GM08714 (cell line): ENCODE data around the gene TMPRSS9.

ENCODE experiments used
- H3K4me3 ChIP-seq: fragments of 200-500 bp; sonication (Bioruptor generic); 2 replicates; pipeline ENCODE4 v1.5.1; 2014; ENCODE audit warnings: mild to moderate bottlenecking, low read length, inconsistent platforms
- ZNF274 ChIP-seq: IDR thresholded peaks from 2 replicates; pipeline ENCODE4 v1.6.1; 2012; ENCODE audit warnings: mild to moderate bottlenecking, low read depth, low read length

TMPRSS9 gene

DNA sequence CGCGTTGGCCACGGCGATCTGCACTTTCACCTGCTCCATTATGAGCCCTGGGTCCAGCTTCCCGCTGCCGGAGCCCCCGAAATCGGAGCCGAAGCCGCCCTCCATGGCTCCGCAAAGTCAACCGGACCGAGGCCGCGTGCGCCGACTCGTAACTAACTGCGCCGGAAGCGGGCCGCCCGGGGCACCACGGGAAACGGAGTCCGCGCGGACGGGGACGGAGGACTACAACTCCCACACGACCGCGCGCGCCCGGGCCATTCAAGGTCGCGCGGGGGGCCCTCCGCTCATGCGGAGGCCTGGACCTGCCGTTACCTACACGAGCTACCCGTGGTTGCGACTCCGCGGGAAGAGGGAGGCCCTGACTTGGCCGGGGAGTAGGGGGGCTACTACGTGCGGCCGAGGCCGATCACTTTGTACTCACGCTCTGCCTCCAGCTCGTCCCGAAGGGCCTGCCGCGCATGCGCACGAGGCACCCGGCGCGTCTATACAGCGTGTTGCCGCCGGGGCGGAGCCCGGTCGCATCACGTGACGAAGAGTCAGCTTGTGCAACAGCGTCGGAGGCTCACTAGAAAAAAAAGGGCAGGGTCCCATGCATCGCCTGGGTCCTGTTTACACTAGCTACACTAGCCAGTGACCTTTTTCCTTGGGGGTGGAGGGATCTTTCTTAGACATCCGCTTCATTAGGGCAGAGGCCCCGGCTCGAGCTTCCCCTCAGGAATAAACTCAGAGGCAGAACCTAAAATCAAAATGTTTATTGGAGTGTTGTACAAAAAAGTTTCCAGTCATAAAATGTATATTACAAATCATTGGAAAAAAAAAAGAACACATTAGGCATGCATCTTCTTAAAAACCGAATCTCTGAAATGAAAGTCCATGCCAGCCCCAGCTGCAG lies 67.6 kb downstream of the TMPRSS9 start, which contains the start of gene TIMM13:
TIMM13 (minus strand) TSS at position 158 of the 892 bp plus-strand sequence; CDS start at position 105, 53 bp downstream.
- TF ChIP-seq ZNF274, result no peak

DNA sequence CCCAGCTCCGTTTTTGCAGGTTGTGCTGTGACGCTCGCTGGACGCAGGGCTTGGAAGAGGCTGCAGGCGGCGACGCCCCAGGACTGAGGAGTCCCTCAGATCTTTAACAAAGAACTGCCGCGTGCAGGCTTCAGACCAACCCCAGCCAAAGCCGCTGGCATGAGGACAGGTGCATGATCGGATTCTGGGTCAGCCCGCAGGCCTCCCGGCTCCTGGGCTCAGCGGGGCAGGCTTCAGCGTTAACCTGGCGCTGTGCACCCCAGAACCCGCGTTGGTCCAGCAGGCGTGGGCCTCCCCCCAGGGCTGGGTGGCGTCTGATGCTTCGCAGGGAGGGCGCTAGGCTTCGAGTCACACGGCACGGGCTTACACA lies 68.2 kb downstream of the TMPRSS9 start:
- TF ChIP-seq ZNF274, result no peak
- no peak overlapping the region for H3K4me3 ChIP-seq

More for the DNA sequence above, 67.6 kb downstream of the TMPRSS9 start, which contains the start of gene TIMM13:
- peak within 1 kb of the TSS; percentile 95 for H3K4me3 ChIP-seq

DNA sequence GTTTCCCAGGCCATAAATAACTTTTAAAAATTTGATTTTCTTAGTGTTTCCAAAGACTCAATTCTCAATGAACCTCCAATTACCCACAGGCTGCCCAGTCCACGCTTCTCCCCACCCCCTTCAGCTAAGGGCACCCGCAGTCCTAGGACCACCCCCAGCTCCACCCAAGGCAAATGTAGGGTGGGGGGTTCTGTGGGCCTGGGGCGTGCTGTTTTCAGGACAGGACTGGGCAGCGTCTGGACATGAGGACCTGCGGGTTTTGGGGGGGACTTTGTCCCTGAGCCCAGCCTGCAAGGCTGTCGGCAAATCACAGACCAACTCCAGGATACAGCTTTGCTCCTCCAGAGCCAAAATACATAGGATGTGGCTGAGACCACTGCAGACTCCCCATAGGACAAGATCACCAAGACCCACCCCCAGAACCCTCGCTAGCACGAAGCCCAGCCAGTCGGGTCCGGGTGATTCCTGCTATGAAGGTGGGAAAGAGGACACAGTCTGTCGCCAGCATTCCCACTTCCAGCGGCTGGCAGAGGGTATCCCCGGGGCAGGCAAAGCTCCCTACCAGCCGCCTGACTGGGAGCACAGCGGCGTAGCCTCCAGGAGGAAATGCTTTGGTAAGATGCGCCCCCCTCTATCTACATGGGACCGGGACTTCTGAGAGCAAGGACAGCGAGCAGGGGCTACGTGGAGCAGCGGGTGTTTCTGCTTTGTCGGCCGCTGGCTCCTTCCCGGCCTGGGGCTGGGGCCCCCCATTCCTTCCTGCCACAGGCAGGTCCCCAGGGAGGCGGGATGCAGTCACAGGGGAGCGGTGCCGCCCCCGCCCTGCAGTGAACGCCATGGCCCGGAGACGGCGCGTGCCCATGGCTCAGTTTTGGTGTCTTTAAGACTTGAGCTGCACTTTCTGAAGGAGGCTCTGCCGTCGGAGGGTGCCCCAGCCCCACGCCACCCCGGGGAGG lies 69.0 kb downstream of the TMPRSS9 start:
- TF ChIP-seq ZNF274, result no peak
- no peak overlapping the region for H3K4me3 ChIP-seq

DNA sequence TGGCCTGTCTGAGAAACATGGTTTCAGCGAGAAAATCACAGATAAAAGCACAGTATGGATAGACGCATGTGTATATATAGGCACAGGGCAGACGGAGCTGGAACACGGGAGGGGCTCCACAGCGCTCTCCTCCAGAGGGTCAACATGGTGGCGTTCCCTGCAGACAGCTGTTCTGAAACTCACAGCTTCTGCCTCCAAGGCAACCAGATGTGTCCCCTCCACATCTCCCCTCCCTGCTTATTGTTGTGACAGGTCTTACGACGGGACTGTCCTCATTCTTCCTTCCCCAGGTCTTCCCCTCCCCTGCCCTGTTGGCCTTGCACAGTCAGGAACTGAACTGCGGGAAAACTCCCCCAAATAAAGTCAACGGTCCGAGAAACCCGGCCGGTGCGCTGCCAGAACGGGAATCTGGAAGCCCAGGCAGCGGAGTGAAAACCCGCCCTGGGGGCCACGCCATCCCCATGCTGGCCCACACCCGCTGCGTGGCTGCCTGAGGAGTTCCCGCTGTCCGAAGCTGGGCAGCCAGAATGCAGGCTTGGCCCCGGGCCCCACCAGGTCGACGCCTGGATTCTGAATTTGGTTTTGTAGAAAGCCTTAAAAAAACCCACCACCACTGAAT lies 70.0 kb downstream of the TMPRSS9 start:
- H3K4me3 ChIP-seq, result no peak overlapping the region

DNA sequence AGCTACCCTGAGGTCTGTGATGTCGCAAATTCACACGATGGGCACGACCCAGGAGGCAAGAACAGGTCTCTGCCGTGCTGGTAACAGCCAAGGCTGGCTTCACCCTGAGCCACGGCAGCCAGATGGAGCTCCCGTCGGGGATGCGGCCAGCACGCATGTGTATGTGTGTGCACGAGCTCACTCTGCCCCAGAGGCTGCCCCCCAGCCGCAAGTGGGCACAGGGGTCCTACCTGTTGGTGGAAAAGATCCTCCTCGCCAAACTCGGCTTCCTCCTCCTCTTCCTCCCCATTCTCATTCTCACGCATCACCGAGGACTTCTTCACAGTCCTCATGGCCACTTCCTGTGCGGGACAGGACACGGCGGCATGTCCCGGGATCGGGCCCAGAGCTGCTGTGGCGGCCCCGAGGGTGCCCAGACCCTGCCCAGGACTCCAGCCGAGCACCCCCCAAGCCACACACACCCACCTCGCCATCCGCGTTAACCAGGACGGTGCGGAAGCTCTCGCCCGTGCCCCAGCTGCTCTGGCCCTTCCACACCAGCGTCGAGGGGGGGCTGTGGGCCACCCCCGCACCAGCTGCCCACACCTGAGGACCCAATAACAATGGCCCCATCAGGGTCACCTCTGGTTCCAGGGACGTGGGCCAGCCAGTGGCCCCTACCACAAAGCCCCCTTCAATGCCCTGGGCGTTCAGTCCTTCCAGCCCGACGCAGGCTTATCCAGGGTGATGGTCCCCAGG lies 71.4 kb downstream of the TMPRSS9 start:
- TF ChIP-seq ZNF274, result no peak
- no peak overlapping the region for H3K4me3 ChIP-seq

More for the DNA sequence above, 70.0 kb downstream of the TMPRSS9 start:
- TF ChIP-seq ZNF274, result no peak

DNA sequence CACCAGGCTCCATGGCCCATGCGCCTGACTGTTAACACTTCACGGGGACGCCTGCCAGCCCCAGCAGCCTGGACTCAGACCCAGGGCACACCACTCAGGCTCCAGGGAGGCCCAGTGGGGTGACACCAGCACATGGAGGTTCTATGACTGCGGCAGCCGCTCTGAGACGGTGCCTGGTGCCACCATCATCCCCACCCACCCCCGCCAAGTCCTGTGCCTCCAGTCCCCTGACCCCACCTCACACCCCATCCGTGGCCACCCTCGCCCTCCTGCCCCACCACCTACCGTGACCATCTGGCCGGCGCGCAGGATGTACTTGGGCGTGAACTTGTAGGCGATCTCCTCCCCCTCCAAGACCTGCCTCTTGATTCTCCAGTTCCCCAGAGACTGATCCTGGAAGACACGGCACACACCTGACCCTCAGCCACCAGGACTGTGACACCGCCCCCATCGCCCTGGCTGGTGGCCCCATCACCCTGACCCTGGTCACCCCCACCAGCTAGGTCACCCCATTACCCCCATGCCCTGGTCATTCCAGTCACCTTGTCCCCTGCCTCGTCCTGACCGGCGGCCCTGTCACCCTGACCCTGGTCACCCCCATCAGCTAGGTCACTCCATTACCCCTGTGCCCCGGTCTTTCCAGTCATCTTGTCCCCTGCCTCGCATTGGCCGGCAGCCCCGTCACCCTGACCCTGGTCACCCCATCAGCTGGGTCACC lies 72.2 kb downstream of the TMPRSS9 start:
- TF ChIP-seq ZNF274, result no peak
- no peak overlapping the region for H3K4me3 ChIP-seq

DNA sequence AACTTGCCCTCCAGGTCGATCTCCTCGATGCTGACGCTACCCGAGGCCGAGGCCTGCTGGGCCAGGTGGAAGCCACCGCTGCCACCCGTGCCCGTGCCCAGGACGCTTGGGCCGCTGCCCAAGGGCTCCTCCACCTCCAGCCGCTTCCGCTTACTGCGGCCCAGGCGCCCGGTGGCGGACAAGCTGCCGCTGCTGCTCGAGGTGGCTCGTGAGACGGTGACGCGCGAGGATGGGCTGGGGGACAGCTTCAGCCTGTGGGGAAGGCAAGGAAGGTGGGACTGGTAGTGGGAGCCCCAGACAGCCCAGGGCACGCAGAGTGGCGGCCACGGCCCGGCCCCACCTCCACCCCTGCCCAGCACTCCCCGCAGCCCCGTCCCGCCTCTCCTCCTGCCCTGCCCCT lies 73.8 kb downstream of the TMPRSS9 start:
- TF ChIP-seq ZNF274, result no peak
- no peak overlapping the region for H3K4me3 ChIP-seq

DNA sequence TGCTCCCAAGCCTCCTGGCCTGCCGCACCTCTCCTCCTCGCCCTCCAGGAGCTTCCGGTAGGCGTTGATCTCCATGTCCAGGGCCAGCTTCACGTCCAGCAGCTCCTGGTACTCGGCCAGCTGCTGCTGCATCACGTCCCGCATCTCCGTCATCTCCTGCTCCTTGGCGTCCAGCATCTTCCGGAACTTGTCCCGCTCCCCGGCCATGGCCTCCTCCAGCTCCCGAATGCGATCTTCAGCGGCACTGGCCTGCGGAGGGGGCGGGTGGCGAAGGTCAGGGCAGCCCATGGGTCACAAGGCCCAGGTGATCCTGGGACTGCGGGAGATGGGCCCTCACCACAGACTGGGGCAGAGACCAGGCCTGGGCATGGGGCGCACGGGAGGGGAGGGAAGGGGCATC lies 74.2 kb downstream of the TMPRSS9 start:
- no peak overlapping the region for H3K4me3 ChIP-seq
- no peak for TF ChIP-seq ZNF274

DNA sequence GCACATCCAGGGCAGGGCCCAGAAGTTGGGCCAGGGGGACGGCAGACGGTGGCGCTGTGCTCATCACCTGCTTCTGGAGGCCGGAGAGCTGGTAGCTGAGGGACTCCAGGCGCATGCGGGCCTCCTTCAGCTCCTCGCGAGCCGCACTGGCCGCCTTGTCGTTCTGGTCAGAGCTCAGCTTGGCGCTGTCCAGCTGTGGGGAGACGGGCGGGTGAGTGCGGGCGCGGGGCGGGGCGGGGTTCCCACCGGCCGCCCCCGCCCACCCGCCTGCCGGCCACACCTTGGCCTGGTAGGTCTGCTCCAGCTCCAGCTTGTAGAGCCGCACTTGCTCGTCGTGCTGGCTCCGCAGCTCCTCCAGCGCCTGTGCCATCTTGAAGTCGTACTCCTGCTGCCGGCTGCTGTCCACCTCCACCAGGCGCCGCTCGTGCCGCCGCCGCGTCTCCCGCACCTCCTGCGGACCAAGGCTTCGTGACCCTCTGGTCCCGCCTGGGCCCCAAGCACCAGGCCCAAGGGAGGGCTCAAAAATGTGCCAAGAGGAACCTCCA lies 74.7 kb downstream of the TMPRSS9 start:
- no peak overlapping the region for H3K4me3 ChIP-seq
- no peak for TF ChIP-seq ZNF274

DNA sequence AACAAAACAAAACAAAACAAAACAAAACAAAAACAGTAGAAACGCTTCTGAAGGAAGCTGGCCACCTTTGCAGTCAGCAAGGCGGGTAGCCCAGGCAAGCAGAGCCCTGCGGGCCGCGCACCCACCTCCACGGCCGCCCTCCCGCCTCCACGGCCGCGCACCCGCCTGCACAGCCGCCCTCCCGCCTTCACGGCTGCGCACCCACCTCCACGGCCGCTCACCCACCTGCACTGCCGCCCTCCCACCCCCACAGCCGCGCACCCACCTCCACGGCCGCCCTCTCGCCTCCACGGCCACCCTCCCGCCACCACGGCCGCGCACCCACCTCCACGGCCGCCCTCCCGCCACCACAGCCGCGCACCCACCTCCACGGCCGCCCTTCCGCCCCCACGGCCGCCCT lies 76.3 kb downstream of the TMPRSS9 start:
- H3K4me3 ChIP-seq, result no peak overlapping the region
- TF ChIP-seq ZNF274, result no peak

DNA sequence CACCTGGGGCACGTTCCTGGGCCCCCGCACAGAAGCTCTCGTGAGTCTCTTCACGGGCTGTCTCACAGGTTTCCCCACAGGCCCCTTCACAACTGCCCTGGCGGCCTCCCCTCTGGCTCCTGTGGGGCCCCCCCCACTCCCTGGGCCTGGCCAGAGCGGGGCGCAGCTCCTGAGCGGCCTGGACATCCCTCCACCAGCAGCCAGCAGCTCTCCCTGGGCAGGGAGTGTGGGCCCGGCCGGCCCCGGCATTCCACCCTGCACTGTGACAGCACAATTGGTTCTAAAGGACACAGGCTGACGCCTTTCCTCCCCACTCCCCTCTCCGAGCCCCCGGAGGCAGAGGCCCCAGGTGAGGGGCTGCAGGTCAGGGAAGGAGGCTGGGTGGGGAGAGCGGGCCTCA lies 76.9 kb downstream of the TMPRSS9 start:
- H3K4me3 ChIP-seq, result no peak overlapping the region
- no peak for TF ChIP-seq ZNF274

DNA sequence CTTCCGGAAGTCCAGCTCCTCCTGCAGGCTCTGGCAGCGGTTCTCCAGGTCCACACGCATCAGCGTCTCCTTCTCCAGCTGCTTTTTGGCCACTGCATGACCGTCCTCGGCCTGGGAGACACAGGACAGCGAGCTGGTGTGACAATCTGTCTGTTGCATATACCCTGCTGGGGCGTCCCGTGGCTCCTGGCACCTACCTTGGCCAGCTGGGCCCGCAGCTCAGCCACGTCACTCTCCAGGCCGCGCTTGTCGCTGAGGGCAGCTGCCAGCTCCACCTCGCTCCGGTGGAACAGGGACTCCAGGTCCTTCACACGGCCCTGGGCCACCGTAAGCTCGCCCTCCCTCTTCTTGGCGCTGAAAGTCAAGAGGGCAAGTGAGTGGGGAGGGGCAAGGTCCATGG lies 78.1 kb downstream of the TMPRSS9 start:
- no peak for TF ChIP-seq ZNF274
- no peak overlapping the region for H3K4me3 ChIP-seq

DNA sequence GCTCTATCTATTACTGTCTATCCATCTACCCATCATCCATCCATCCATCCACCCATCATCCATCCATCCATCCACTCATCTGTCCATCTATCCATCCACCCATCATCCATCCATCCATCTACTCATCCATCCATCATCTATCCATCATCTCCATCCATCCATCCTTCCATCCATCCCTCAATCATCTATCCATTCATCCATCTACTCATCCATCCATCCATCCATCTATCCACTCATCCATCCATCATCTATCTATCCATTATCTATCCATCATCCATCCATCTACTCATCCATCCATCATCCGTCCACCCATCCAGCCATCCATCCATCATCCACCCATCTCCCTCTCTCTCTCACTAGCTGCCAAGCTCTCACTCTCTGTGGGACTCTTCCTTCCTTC lies 80.5 kb downstream of the TMPRSS9 start:
- no peak overlapping the region for H3K4me3 ChIP-seq
- no peak for TF ChIP-seq ZNF274
